GM19043 (cell line): ENCODE measurements around the gene ARSB.
"Not testable (repeated sequence)": the region's sequence is repeated elsewhere in the genome, so short reads cannot be mapped to it uniquely, and the experiment has no call there.

Experiments
- ATAC-seq: cut with Tn5 transposase; IDR thresholded peaks from one replicate; pipeline ENCODE4 v1.9.1; 2021; ENCODE audit warnings: low read depth; ENCODE audit not compliant: unreplicated experiment

The ARSB gene

DNA sequence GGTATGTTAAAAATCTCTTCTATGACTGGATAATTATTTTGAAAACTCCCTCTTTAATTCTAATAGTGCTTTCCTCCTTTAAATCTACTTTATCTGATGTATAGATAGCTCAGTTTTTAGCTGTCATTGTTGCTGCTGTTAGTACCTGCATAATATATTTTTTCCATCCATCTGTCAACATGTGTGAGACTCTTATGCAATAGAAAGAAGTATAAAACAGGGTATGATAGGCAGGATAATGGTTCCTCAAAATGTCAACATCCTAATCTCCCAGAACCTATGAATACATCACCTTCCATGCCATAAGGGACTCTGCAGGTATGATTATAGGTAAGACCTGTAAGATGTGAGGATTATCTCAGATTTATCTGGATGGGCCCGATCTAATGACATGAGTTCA, 199.7 kb downstream of the ARSB start:
- no peak for ATAC-seq

DNA sequence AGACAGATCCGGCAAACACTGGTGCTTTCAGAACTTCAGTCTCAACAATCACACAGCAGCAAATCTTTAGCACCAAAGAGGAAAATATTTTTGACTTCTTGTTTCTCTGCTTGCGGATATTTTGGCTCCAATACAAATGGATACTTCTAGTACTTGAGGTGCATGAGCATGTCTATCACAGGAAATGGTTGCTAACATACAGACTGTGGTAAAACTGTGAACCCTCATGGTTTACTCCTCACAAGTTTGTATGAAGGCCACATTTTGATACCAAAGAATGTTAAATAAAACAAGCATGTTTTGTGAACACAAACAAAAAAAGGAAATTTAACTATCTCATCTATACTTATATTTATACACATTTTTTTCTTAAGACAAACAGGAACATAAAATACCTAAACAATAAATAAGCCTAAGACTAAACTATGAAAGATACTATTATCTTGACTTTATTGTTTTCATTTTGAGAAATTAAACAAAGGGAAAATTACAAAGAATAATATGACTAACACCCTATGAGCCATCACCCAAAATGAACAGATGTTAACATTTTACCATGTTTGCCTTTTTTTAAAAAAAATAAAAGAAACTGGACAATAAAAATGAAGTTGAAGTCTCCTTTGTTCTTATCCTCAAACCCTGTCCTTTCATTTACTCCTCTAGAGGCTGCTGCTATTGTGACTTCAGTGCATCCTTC, 201.5 kb downstream of the ARSB start:
- no peak for ATAC-seq

DNA sequence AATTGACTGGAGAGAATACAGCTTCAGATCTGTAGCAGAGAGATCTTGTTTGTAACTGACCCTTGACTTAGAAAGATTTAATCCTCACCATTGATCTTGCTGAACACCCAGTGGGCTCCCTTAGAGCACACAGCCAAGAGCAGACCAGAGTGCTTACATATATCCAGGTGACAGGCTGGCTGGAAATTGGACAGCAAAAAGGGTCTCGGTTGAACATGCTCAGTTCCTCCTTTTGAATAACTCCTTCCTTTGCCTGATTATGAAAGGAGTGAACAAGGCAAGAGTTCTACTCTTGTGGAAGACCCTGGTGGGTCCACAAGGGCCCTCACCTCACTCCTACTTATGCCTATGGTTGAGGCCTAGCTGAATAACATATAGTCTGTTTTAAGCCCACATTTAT, 202.4 kb downstream of the ARSB start:
- ATAC-seq: no peak

DNA sequence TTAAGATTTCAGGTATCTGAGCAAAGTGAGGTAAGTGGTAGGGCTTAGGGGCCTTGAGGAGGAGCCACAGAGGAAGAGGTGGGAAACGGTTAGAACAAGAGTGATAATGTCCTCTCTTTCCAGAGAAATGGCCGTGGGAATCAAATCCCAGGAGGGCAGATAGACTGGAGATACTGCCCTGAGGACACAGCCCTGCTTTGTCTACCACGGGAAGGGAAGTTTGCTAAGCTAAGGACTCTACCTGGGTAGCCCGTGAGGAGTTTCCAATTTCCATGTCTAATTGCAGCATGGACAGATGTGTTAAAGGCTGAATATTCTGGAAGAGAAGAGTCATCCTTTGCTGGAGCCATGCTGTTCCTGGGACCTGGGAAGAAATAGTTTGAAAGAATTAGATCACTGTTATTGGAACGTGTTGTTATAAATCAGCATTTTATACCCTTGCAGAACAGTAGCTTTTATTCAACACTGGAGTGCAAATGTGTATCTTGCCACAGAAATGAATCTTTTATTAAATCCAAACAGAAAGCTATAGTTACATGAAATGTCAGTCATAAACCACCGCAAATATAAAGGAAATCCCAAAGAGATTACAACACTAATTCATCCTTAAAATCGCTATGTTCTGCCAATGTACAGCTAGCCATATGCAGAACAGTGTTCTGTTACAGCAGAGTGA, 203.4 kb downstream of the ARSB start:
- ATAC-seq: no peak

DNA sequence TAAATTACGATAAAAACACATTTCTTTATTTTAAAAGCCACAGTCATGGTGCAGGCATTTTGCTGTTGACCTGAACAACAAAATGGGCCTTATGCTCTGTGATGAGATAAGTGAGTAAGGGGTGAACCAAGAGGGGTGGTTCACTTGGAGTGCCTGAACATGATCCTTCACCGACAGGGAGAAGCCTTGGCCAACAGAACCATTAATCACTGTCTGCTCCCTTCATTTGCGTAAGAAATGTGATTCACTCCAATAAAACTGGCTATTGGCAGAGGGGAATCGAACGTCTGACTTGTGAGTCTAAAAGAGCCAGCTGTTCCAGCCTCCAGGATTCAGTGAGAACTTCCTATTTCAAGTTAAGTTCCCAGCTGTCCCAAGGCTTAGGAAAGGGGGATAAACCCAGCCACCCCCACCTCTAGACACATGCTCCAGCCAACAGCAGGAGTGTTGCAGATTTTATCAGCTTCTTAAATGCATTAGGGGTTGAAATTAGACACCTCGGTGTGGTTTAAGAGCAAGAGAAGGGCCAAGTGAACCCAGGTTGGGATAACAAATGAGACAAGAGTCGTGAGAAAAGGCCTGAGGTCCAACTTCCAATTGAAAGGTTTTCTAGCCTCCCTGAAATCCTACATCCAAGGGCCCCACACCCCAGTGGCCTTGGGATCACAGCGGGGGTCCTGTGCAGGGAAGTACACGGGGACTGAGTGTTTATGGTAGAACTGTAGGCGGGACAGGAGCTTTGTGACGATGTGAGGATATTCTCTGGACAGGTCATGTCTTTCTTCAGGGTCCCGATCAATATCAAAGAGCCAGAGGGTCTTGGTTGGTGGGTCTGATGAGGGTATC, 205.1 kb downstream of the ARSB start:
- no peak for ATAC-seq

DNA sequence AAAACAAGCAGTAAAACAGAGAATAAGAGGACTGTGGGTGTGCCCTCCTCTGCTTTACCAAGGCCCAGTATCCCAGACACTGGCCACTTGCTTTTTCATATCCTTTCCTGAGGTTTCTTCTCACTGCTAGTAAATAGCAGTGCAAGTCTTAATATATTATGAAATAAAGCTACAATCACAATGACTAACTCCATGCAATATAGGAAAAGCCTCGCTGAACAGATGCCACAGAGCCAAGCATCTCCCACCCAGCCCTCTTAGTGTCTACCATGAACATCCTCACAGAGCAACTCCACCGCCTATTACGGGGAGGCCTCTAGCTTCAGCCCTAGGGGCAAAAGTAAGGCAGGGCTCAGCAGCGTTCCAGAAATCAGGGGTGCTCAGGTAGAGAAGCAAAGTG, 205.8 kb downstream of the ARSB start:
- ATAC-seq: no peak

DNA sequence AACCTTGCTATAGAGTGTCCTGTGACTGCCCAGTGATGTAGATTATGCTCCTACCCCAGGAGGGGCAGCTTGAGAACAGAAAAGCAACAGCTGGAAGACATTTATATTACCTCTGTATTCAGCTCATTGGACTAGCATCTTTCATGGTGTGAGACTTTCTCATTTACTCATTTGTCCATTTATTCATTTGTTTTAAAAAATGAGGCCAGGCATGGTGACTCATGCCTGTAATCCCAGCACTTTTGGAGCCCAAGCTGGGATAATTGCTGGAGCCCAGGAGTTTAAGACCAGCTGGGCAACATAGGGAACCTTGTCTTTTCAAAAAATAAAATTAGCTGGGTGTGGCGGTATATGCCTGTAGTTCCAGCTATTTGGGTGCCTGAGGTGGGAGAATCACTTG, 206.6 kb downstream of the ARSB start:
- ATAC-seq: no peak

DNA sequence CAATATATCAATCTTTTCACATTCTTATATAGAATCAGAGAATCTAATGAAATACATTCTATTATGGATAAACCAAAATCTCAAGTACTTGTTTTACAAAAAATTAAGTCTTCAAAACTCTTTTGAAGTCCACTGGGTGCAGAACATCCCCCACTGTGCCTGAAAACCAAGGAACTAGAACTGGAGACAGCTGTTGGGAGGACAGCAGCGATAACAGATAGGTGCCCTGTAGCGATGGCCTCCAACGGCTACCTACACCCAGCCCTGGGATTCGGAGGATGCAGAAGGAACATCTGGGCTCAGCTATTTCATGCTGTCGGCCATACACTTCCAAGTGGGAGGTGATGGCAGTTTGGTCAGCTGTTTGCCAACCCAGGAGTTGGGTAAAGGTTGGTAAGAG, 207.2 kb downstream of the ARSB start:
- ATAC-seq: no peak

DNA sequence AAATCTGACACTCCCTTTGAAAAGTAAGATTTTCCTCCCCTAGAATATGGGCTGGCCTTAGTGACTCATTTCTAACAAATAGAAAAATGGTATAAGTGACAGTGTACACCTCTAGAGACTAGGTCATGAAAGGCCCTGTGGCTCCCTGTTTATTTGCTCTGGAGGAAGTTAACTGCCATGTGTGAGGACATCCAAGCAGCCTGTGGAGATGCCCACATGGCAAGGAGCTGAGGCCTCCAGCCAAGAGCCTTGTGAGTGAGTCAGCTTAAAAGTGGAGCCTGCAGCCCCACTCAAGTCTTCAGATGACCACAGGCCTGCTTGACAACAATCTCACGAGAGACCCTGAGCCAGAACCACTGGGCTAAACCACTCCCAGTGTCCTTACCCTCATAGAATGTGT, 208.5 kb downstream of the ARSB start:
- ATAC-seq: no peak

DNA sequence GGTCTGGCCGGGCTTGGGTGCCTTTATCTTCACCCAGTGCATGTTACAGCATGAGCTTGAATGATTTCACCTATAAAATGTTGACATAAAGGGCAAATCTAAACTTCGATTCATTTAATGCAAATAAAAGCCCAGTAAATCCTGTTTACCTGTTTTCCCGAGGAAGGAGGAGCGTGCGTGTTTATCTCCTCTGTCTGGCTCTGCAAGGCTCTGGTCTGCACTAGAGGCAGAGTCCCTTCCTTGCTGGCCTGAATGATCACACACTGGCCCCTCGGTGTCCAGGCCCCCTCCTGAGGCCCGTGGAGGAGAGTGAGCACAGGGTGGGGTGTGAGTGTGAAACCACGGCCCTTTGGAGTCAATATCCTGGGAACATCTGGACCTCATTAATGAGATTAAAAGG, 211.5 kb downstream of the ARSB start:
- no peak for ATAC-seq

DNA sequence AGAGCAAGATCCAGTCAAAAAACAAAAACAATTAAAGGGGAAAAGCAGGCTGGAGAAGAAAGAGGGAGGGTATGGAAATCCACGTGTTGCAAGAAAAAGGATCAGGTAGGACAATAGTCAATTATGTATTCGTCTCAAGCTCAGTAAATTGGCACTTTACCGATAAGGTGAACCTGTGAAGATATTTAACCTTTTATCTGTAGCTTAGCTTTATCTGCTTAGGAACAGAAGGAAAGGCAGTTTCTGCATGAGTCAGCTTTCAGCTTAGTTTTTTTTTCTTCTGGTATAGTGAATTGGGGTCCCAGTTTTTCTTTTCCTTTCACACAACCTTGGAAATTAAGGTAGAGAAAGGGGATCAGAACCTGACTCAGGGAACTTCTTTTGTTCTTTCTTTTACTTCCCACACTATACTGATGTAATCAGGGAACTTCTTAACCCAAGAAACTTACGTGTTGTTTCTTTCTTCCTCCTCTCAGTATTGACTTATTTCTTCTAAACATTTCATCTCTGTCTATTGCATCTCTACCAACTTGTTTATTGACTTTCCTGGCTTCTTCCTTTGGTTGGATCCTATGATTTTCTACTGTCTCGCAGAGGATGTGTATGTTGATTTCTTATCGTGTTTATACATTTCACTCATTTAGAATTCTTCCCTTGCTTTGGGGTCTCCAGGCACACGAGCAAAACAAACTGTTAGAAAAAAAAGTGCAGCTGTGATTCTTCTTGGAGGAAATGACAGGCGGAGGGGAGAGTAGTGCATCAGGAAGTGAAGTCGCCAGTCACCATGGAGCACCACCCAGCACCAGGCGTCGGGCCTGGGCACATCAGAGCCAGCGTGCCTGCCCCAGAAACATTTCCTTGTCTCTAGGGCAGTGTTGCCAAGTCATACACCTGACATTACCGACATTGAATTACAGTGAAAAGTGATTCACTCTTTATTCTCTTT, 213.6 kb downstream of the ARSB start:
- no peak for ATAC-seq

DNA sequence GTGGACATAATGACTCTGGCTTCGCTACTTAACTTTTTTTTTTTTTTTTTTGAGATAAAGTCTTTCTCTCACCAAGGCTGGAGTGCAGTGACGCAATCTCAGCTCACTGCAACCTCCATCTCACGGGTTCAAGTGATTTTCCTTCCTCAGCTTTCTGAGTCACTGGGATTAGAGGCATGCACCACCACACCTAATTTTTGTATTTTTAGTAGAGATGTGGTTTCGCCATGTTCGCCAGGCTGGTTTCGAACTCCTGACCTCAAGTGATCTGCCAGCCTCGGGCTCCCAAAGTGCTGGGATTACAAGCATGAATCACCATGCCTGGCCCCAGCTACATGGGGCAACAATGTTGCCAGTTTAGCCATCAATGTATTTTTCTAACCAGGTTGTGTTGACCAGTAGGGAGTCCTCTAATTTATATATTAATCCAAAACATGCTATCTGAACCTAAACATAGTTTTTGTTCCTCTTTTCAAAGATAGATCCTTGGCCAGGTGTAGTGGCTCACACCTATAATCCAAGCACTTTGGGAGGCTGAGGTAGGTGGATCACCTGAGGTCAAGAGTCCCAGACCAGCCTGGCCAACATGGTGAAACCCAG, 216.2 kb downstream of the ARSB start:
- no peak for ATAC-seq

DNA sequence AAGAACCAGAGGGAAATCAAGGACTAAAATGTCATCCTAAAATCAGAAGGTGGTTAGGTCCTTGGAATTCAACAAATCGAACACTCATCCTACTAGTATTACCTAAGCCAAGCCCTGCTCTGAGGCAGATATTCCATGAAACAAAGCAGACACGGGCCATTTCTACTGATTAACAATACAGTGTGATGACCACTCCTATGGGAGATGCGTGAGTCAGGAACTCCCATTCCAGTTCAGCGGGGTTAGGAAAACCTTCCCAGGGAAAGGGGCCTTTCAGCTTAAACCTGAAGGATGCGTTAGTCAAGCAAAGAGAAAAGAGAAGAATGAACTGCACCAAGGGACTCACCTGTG, 218.7 kb downstream of the ARSB start:
- ATAC-seq: no peak

DNA sequence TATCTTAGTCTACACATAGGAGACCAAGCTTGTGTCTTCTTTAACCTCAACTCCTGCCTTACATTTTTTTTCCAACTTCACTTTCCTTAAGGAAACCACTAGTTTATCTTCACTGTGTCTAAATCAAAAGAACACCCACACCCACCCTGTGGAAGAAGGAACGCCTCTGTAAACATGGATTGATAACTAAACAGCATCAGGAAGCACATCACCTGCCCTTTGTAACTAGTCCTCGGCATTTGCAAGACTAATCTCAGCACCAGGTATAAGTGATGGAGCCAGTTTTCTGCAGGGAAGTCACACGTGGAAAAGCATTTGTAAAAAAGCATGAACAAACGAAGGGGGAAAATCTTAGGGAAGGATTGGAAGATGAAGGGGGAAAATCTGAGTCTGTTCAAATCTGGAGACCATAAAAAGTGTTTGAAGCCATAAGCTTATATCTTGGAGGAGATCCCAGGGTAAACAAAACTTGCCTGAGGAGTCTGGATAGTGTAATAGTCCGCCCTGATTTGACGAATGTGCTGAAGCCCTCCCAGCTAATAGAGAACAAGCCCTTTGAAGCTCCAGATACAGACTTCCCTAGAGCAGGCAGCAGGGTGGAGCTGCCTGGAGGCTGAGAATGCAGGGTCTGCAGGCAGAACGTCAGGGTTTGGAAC, 219.2 kb downstream of the ARSB start:
- ATAC-seq: no peak

DNA sequence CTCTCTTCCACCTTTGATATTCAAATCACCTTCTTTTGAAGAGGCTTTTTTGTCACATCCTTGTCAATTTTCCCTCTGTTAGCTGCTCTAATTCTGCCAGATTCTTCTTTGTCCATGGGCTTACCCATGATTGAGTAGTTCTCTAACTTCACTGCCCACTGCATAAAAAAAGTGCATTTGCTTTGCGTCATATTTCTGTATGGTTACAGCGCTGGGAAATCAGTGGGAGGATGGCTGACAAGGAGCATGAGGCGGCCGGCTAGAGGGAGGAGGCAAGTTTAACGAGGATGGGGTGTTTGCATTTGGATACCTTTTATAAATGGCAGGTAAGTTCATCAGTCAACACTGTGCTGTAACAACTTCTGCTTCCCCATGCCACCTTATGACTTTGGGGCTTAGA, 220.0 kb downstream of the ARSB start:
- ATAC-seq: no peak

DNA sequence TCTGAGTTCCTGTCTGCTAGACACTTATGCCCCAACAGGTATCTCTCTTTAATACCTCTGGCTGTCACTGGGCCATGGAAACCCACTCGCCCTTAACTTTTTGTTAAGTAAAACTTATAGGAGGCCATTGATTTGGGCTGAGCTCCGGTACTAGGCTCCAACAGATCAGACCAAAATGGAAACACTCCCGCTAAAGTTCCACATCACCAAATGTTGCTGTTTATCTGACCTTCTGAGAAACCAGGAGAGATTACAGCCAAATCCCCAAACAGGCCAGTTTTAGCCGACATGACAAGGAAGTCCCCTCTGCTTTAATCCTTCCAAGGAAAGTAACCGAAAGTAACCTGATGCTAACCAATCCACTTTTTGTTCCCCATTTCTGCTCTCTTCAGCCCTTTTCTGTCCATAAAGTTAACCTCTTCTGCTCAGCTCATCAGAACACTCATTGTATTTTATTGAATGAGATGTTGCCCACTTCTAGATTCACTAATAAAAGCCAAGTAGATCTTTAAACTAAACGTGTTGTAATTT, 221.4 kb downstream of the ARSB start:
- ATAC-seq: no peak

DNA sequence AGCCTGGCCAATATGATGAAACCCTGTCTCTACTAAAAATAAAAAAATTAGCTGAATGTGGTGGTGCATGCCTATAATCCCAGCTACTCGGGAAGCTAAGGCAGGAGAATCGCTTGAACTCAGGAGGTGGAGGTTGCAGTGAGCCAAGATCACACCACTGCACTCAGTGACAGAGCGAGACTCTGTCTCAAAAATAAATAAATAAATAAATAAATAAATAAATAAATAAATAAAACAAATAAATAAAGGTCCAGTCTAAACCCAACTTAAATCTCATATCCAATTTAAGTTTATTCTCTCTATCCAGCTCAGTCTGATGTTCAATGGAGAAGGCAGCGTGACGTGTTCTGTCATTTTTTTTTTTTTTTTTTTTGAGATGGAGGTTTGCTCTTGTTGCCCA, 222.4 kb downstream of the ARSB start:
- ATAC-seq: not testable (repeated sequence)

DNA sequence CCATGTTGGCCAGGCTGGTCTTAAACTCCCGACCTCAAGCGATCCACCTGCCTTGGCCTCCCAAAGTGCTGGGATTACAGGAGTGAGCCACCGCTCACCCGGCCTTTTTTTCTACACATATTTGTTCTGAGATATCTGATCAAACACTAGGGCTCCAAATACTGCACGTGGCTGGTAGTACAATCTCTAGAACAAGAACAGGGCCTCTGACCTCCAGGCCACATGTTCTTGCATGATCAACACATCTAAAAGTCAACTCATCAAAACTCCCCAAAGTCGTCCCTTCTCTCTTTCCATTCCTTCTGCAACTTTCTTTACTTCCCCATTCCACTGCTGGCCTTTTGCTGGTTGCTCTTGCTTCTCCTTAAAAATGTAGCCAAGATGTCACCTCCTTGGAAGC, 223.3 kb downstream of the ARSB start:
- ATAC-seq: no peak

DNA sequence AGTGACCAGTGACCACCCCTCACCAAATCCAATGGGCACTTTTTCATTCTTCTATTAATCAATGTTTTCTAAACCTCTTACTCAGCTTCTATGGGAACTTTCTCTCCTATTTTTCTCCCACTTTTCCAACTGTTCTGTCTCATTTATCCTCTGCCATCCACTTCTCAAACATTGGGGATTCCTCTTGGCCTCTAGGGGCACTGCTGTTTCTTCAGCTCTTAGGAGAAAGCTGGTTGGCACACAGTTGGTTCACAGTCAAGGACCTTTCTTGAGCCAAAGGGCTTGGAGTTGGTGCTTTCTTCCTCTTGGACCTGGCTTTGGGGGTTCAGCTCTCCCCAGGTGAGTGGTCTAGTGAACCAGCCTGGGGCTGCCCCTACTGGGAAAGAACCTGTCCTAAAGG, 224.3 kb downstream of the ARSB start:
- no peak for ATAC-seq

DNA sequence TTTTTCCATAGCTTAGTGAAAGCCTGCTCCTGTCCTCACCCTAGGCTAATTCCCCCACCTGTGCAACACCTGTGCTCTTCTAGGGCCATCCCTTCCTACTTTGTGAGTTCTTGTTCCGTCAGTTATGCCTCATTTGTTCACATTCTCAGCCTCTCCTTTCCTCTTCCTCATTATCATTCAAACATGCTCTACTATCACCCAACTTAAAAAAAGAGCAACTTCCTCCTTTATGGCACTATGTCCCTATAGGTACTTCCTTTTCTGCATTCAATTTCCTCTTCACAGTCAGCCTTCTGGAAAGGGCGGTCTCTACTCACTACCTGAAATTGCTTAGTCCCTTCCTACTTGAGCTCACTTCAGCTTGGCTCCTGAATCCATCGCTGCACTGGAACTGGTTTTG, 224.7 kb downstream of the ARSB start:
- ATAC-seq: no peak
